ENCODE data around the gene AOX1.

Gene AOX1

DNA sequence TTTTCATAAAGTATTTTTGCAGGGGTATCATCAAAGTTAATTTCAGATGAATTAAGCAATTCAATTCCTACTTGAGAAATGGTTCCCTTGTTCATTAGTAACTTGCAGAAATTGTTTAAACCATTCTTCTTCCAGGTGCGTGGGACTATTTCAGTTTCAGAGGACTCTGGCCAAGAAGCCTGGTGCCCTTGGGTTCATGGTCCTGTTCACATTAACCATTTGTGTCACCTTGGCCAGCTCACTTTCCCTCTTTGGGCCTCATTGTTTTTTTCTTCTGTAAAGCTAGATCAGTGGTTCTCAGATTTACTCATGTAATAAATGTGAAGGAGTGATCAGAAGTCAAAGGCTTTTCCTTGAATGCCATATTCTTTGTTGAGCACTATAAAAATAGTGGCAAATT, 113.5 kb downstream of the AOX1 start:
- DNase-seq (ENCODE audit: low read depth), result no peak
- no peak overlapping the region for H3K4me3 ChIP-seq (ENCODE audit: low read depth, low read length)
- TF ChIP-seq POLR2A (IDR thresholded peaks at IDR 0.05; ENCODE audit: extremely low read depth, insufficient read length), result no peak
- no peak for TF ChIP-seq MYC (IDR thresholded peaks at IDR 0.05; ENCODE audit: low read depth, low read length)
- TF ChIP-seq, protein P1, sequence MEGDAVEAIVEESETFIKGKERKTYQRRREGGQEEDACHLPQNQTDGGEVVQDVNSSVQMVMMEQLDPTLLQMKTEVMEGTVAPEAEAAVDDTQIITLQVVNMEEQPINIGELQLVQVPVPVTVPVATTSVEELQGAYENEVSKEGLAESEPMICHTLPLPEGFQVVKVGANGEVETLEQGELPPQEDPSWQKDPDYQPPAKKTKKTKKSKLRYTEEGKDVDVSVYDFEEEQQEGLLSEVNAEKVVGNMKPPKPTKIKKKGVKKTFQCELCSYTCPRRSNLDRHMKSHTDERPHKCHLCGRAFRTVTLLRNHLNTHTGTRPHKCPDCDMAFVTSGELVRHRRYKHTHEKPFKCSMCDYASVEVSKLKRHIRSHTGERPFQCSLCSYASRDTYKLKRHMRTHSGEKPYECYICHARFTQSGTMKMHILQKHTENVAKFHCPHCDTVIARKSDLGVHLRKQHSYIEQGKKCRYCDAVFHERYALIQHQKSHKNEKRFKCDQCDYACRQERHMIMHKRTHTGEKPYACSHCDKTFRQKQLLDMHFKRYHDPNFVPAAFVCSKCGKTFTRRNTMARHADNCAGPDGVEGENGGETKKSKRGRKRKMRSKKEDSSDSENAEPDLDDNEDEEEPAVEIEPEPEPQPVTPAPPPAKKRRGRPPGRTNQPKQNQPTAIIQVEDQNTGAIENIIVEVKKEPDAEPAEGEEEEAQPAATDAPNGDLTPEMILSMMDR (IDR thresholded peaks at IDR 0.05; ENCODE audit: low read depth, low read length), result no peak
- TF ChIP-seq, protein P2, sequence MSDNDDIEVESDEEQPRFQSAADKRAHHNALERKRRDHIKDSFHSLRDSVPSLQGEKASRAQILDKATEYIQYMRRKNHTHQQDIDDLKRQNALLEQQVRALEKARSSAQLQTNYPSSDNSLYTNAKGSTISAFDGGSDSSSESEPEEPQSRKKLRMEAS (IDR thresholded peaks at IDR 0.05; ENCODE audit: low read depth, low read length), result no peak

DNA sequence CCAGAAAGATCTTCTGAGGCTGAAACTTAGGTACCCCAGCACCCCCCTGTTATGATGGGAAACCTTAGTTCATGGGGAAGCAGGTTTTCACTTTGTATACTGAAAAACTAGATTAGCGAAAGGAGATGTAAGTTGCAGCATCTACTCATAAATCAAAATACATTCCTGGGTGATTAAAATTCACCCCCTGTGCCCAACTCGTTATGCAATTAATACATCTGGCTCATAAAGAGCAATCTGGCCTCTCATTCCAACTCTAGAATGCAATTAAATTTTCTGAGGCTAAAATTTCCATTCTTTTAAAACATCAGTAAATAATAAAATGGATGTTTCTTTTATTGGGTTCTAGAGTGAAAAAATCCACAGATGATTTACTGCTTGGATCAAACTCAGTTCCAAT, 115.0 kb downstream of the AOX1 start:
- H3K4me3 ChIP-seq (ENCODE audit: low read depth, low read length), result no peak overlapping the region
- no peak for DNase-seq (ENCODE audit: low read depth)
- TF ChIP-seq MYC (IDR thresholded peaks at IDR 0.05; ENCODE audit: low read depth, low read length) (no peak), POLR2A (IDR thresholded peaks at IDR 0.05; ENCODE audit: extremely low read depth, insufficient read length) (no peak)
- TF ChIP-seq, protein P1 (IDR thresholded peaks at IDR 0.05; ENCODE audit: low read depth, low read length), result no peak
- TF ChIP-seq, protein P2 (IDR thresholded peaks at IDR 0.05; ENCODE audit: low read depth, low read length), result no peak

DNA sequence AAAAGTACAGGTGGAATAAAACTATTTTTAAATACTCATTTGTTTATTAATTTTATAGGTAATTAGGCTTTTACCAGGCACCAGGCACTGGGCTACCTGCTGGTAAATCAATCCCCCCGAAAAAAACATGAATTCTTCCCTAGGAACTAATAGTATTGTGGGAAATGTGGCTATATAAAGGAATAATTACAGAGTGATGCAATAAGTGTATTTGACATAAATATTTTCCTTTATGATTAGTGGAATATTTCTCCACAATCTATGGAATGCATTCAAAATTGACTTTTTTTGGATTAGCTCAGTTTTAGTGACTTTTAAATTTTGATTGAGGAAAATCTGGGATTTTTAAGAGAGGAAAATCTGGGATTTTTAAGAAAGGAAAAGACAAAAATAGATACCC, 116.2 kb downstream of the AOX1 start:
- no peak overlapping the region for H3K4me3 ChIP-seq (ENCODE audit: low read depth, low read length)
- TF ChIP-seq MYC (IDR thresholded peaks at IDR 0.05; ENCODE audit: low read depth, low read length), result no peak
- no peak for TF ChIP-seq POLR2A (IDR thresholded peaks at IDR 0.05; ENCODE audit: extremely low read depth, insufficient read length)
- TF ChIP-seq, protein P2 (IDR thresholded peaks at IDR 0.05; ENCODE audit: low read depth, low read length), result no peak
- TF ChIP-seq, protein P1 (IDR thresholded peaks at IDR 0.05; ENCODE audit: low read depth, low read length), result no peak
- DNase-seq (ENCODE audit: low read depth), result no peak

DNA sequence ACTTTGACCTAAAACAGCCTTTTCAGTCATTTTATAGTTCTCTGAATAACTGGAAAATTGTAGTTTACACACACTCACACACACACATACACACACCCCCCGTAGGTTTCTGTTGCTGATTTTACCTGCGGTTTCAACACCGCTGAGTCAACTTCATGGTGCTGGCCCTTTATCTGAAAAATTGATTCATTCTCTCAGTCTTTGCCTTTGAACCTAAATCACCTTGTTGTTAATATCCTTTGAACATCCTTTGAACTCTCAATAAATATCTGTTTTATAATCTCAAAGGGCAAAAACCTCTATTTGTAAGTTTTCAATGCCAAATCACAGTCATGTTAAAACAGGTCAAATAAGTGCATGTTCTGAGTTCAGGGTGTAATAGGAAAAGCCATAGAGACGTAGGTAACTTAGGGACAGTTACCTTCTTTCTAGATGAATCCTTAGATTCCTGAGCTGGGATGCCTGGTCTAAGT, 116.9 kb downstream of the AOX1 start:
- no peak for DNase-seq (ENCODE audit: low read depth)
- H3K4me3 ChIP-seq (ENCODE audit: low read depth, low read length), result no peak overlapping the region
- TF ChIP-seq, protein P2 (IDR thresholded peaks at IDR 0.05; ENCODE audit: low read depth, low read length), result no peak
- TF ChIP-seq MYC (IDR thresholded peaks at IDR 0.05; ENCODE audit: low read depth, low read length) (no peak), POLR2A (IDR thresholded peaks at IDR 0.05; ENCODE audit: extremely low read depth, insufficient read length) (no peak)
- TF ChIP-seq, protein P1 (IDR thresholded peaks at IDR 0.05; ENCODE audit: low read depth, low read length), result no peak

DNA sequence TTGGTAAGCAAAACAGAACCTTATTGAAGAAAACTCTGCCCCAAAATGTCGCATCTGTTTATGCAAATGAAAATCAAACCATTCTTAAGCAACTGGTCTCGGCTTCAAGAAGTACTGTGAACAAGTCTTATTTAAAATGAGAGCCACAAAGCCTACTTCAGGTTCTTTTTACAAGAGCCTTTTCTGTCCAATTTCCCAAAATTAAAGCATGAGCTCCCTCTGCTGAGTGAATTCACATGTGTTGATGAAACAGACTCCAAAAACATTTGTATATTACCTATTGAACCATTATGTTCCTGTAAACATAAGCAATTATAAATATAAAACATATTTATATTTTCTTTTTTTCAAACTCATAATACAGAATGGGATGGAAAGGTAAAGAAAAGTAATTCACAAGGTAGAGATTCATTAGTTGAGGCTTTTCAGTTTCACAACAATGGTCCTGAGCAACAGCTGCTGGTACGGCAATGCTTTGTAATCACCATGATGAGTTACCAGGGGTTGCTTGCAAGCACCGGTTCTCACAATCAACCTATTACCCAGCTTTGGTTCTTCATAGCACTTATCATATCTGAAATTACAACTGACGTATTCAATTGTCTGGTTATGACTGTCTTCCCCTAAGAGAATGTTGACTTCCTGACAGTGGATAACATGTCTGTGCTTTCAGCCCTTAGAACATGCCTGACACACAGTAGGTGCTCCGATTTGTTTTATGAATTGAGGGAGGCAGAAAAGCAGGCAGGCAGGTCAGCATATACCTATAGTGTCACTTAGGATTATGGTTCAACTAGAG, 117.5 kb downstream of the AOX1 start:
- H3K4me3 ChIP-seq (ENCODE audit: low read depth, low read length), result no peak overlapping the region
- TF ChIP-seq, protein P1 (IDR thresholded peaks at IDR 0.05; ENCODE audit: low read depth, low read length), result peak; percentile 29
- TF ChIP-seq POLR2A (IDR thresholded peaks at IDR 0.05; ENCODE audit: extremely low read depth, insufficient read length), result no peak
- TF ChIP-seq, protein P2 (IDR thresholded peaks at IDR 0.05; ENCODE audit: low read depth, low read length), result peak; percentile 68
- no peak for TF ChIP-seq MYC (IDR thresholded peaks at IDR 0.05; ENCODE audit: low read depth, low read length)
- DNase-seq (ENCODE audit: low read depth), result peak; percentile 76
